WTC11 (cell line): ENCODE measurements around the gene KLHDC4. TPM values are rescaled to one million over a fixed set of nuclear protein-coding genes. Genes with fewer than 3 reads are reported as not detected.

Source experiments
- ATAC-seq: fragments of 200-7000 bp; cut with Tn5 transposase; 2 replicates; pipeline ENCODE4 v1.10.0; 2021; ENCODE audit warnings: mild to moderate bottlenecking, moderate library complexity
- CTCF ChIA-PET: fragments of 300-600 bp; sonication (Branson Sonifier 250); formaldehyde crosslinking; loops from one replicate; lab custom pipeline; 2021; ENCODE audit warnings: antibody characterized with exemption; lab: Charles Lee
- POLR2A ChIA-PET: fragments of 350-600 bp; sonication (Branson Sonifier 250); formaldehyde crosslinking; loops from one replicate; lab custom pipeline; 2021; ENCODE audit warnings: antibody characterized with exemption; lab: Charles Lee
- DNase-seq: peaks from one replicate; pipeline ENCODE4 v3.0.0; 2021; ENCODE audit warnings: low spot score
- H3K27ac Mint-ChIP-seq: 2 replicates; pipeline ENCODE4 v1.8.0; 2021; ENCODE audit warnings: mixed read lengths
- H3K27me3 Mint-ChIP-seq: 2 replicates; pipeline ENCODE4 v1.8.0; 2021; ENCODE audit warnings: low read depth, mild to moderate bottlenecking, moderate library complexity, mixed read lengths
- H3K36me3 Mint-ChIP-seq: 2 replicates; pipeline ENCODE4 v1.8.0; 2021; ENCODE audit warnings: mixed read lengths
- H3K4me1 Mint-ChIP-seq: 2 replicates; pipeline ENCODE4 v1.8.0; 2022; ENCODE audit warnings: mixed read lengths
- H3K4me3 Mint-ChIP-seq: 2 replicates; pipeline ENCODE4 v1.8.0; 2021; ENCODE audit warnings: mild to moderate bottlenecking, moderate library complexity, mixed read lengths
- H3K9me3 Mint-ChIP-seq: 2 replicates; pipeline ENCODE4 v1.8.0; 2021; ENCODE audit warnings: mixed read lengths
- ARID4B ChIP-seq: sonication (generic); formaldehyde crosslinking; IDR thresholded peaks from 2 replicates; pipeline ENCODE4 v1.8.0; 2023; ENCODE audit warnings: missing genetic modification reagents, mild to moderate bottlenecking, borderline replicate concordance
- ATF6 ChIP-seq: sonication (generic); formaldehyde crosslinking; IDR thresholded peaks from 2 replicates; pipeline ENCODE4 v1.8.1; 2023; ENCODE audit warnings: mild to moderate bottlenecking, missing genetic modification reagents
- CDX4 ChIP-seq: fragments of 250-450 bp; sonication (Bioruptor Pico); IDR thresholded peaks from 2 replicates; pipeline ENCODE4 v1.9.0; 2021; ENCODE audit warnings: moderate library complexity, mild to moderate bottlenecking, inconsistent platforms, borderline replicate concordance
- CTCF ChIP-seq: fragments of 200-600 bp; IDR thresholded peaks from 2 replicates; pipeline ENCODE4 v1.8.0; 2022; ENCODE audit warnings: antibody characterized with exemption
- FOXP1 ChIP-seq: sonication (generic); formaldehyde crosslinking; IDR thresholded peaks from 2 replicates; pipeline ENCODE4 v1.8.0; 2022; ENCODE audit warnings: missing genetic modification reagents, mild to moderate bottlenecking, moderate library complexity, borderline replicate concordance
- MYBL2 ChIP-seq: sonication (generic); formaldehyde crosslinking; IDR thresholded peaks from 2 replicates; pipeline ENCODE4 v1.8.1; 2023; ENCODE audit warnings: mild to moderate bottlenecking, moderate library complexity, missing genetic modification reagents
- NFYB ChIP-seq: sonication (generic); formaldehyde crosslinking; conservative IDR thresholded peaks from 2 replicates; pipeline ENCODE4 v1.8.0; 2022; ENCODE audit warnings: low read depth, missing genetic modification reagents
- NR2C2 ChIP-seq: sonication (generic); formaldehyde crosslinking; IDR thresholded peaks from 2 replicates; pipeline ENCODE4 v1.8.0; 2022; ENCODE audit warnings: mild to moderate bottlenecking, missing genetic modification reagents
- NR3C1 ChIP-seq: sonication (generic); formaldehyde crosslinking; conservative IDR thresholded peaks from 2 replicates; pipeline ENCODE4 v1.8.1; 2023; ENCODE audit warnings: low read depth, mild to moderate bottlenecking, missing genetic modification reagents
- PRRX2 ChIP-seq: fragments of 250-450 bp; sonication (Bioruptor Pico); IDR thresholded peaks from 2 replicates; pipeline ENCODE4 v1.8.0; 2021; ENCODE audit warnings: mild to moderate bottlenecking
- SMAD4 ChIP-seq: sonication (generic); formaldehyde crosslinking; IDR thresholded peaks from 2 replicates; pipeline ENCODE4 v1.8.0; 2022; ENCODE audit warnings: mild to moderate bottlenecking, missing genetic modification reagents
- STAT6 ChIP-seq: sonication (generic); formaldehyde crosslinking; conservative IDR thresholded peaks from 2 replicates; pipeline ENCODE4 v1.8.1; 2023; ENCODE audit warnings: mild to moderate bottlenecking, low read depth, missing genetic modification reagents, moderate library complexity
- ZBTB21 ChIP-seq: sonication (generic); formaldehyde crosslinking; IDR thresholded peaks from 2 replicates; pipeline ENCODE4 v1.8.1; 2023; ENCODE audit warnings: mild to moderate bottlenecking, missing genetic modification reagents, borderline replicate concordance
- ZNF138 ChIP-seq: sonication (generic); formaldehyde crosslinking; conservative IDR thresholded peaks from 2 replicates; pipeline ENCODE4 v1.8.1; 2022; ENCODE audit warnings: mild to moderate bottlenecking, moderate library complexity, missing genetic modification reagents
- ZNF232 ChIP-seq: sonication (generic); formaldehyde crosslinking; IDR thresholded peaks from 2 replicates; pipeline ENCODE4 v1.8.0; 2022; ENCODE audit warnings: mild to moderate bottlenecking, missing genetic modification reagents
- ZNF281 ChIP-seq: sonication (generic); formaldehyde crosslinking; IDR thresholded peaks from 2 replicates; pipeline ENCODE4 v1.8.0; 2023; ENCODE audit warnings: mild to moderate bottlenecking, missing genetic modification reagents
- ZNF317 ChIP-seq: sonication (generic); formaldehyde crosslinking; IDR thresholded peaks from 2 replicates; pipeline ENCODE4 v1.8.1; 2023; ENCODE audit warnings: low read depth, mild to moderate bottlenecking, moderate library complexity, missing genetic modification reagents, borderline replicate concordance
- ZNF416 ChIP-seq: fragments of 250-450 bp; sonication (Bioruptor Pico); IDR thresholded peaks from 2 replicates; pipeline ENCODE4 v1.9.0; 2021; ENCODE audit warnings: mild to moderate bottlenecking, inconsistent platforms
- ZNF671 ChIP-seq: fragments of 250-450 bp; sonication (Bioruptor Pico); IDR thresholded peaks from 2 replicates; pipeline ENCODE4 v1.8.0; 2021; ENCODE audit warnings: mild to moderate bottlenecking
- total RNA-seq: library from RNA; stranded (reverse); gene quantifications from 3 replicates; pipeline ENCODE4 v1.2.3, GENCODE V29; 2021

The KLHDC4 gene
- total RNA-seq, 1 experiment from 2014 or later = 63.6 TPM

GRCh38 chr16:87802670-87803069, 36.9 kb upstream of the KLHDC4 start:
- H3K4me3 Mint-ChIP-seq = no peak overlapping the region
- DNase-seq (no peak), ATAC-seq (no peak)
- peaks cover 10% of the 10 kb centered on the region; the same call in 1 of the 2 replicates for H3K9me3 Mint-ChIP-seq
- ChIA-PET CTCF (interaction anchor here (1.4 kb wide), 1 partner anchor 47 kb away, joined by 4 read pairs; no protein-coding TSS in a partner anchor), POLR2A (interaction anchor here (1.1 kb wide), 1 partner anchor 24 kb away, joined by 5 read pairs; no protein-coding TSS in a partner anchor)
- peaks cover 4% of the 10 kb centered on the region; the same call in 1 of the 2 replicates for H3K27me3 Mint-ChIP-seq
- no peaks in the 10 kb centered on the region for H3K36me3 Mint-ChIP-seq
- H3K27ac Mint-ChIP-seq = peak overlapping the region; percentile 53; the same call in 1 of the 2 replicates
- peaks cover 4% of the 10 kb centered on the region; the same call in 1 of the 2 replicates for H3K4me1 Mint-ChIP-seq
- no peak for TF ChIP-seq SMAD4
- no peak for TF ChIP-seq ZNF671
- TF ChIP-seq NR3C1 (CRISPR knock-in tag) = no peak
- TF ChIP-seq MYBL2 (CRISPR knock-in tag) = no peak
- TF ChIP-seq, all 79 proteins: peak for 0

- Mint-ChIP-seq H3K4me3 (no peak overlapping the region), H3K27me3 (peaks cover 4% of the 10 kb centered on the region; the same call in 1 of the 2 replicates), H3K4me1 (peaks cover 2% of the 10 kb centered on the region; the same call in 1 of the 2 replicates), H3K9me3 (peaks cover 10% of the 10 kb centered on the region; the same call in 1 of the 2 replicates), H3K27ac (no peak overlapping the region), H3K36me3 (no peaks in the 10 kb centered on the region)
- POLR2A ChIA-PET = interaction anchor here (1.0 to 1.1 kb wide), 2 partner anchors 23 to 70 kb away, joined by 3 to 5 read pairs; no protein-coding TSS in a partner anchor
- no peak for TF ChIP-seq ATF6 (CRISPR knock-in tag)
- TF ChIP-seq FOXP1 (CRISPR knock-in tag) = no peak
- no peak for TF ChIP-seq ARID4B
- no peak for TF ChIP-seq ZNF232 (CRISPR knock-in tag)
- no peak for TF ChIP-seq ZNF317 (CRISPR knock-in tag)
- TF ChIP-seq ZNF281 = no peak
- no peak for TF ChIP-seq PRRX2 (CRISPR knock-in tag)
- no peak for TF ChIP-seq NFYB (CRISPR knock-in tag)
- no peak for TF ChIP-seq STAT6
- no peak for TF ChIP-seq ZBTB21 (CRISPR knock-in tag)
- TF ChIP-seq CDX4 (CRISPR knock-in tag) = no peak
- TF ChIP-seq ZNF138 (CRISPR knock-in tag) = no peak
- no peak for TF ChIP-seq NR2C2 (CRISPR knock-in tag)
- no peak for TF ChIP-seq CTCF
- TF ChIP-seq ZNF416 = no peak
- DNase-seq (no peak), ATAC-seq (no peak)
- CTCF ChIA-PET = interaction anchor here (1.0 kb wide), 1 partner anchor 14 kb away, joined by 4 read pairs; no protein-coding TSS in a partner anchor
These were observed 36.0 kb upstream of the KLHDC4 start for GRCh38 chr16:87801679-87802259.
